HG02571 (cell line): Measurements from ENCODE around the gene GPR6.

Source experiments
- ATAC-seq: cut with Tn5 transposase; IDR thresholded peaks from one replicate; pipeline ENCODE4 v1.9.1; 2021; ENCODE audit warnings: mild to moderate bottlenecking, moderate library complexity; ENCODE audit not compliant: unreplicated experiment

Gene GPR6

GRCh38 chr6:109978174-109979032, at the start of gene GPR6:
Gene GPR6, plus strand, starts transcription at chr6:109978311. Its CDS starts 802 bp downstream, at chr6:109979113.
- no peak for ATAC-seq

- no peak for ATAC-seq
Measured at GRCh38 chr6:109934293-109934692, 43.8 kb upstream of the GPR6 start.

GRCh38 chr6:109939654-109940053, 38.5 kb upstream of the GPR6 start:
- no peak for ATAC-seq

- no peak for ATAC-seq
Measured at GRCh38 chr6:109944448-109944847, 33.7 kb upstream of the GPR6 start.

- ATAC-seq, result no peak
Measured at GRCh38 chr6:109945091-109945490, 33.0 kb upstream of the GPR6 start.

GRCh38 chr6:109946979-109947378, 31.1 kb upstream of the GPR6 start:
- no peak for ATAC-seq

- no peak for ATAC-seq
Measured at GRCh38 chr6:109949281-109950065, 28.6 kb upstream of the GPR6 start.

GRCh38 chr6:109955491-109955890, 22.6 kb upstream of the GPR6 start:
- ATAC-seq, result no peak

- ATAC-seq, result no peak
Measured at GRCh38 chr6:109958626-109959025, 19.5 kb upstream of the GPR6 start.

- no peak for ATAC-seq
Measured at GRCh38 chr6:109961611-109962041, 16.5 kb upstream of the GPR6 start.

GRCh38 chr6:109962271-109962670, 15.8 kb upstream of the GPR6 start:
- ATAC-seq, result no peak

- ATAC-seq, result no peak
Measured at GRCh38 chr6:109963598-109964170, 14.4 kb upstream of the GPR6 start.

GRCh38 chr6:109964949-109965348, 13.2 kb upstream of the GPR6 start:
- no peak for ATAC-seq

GRCh38 chr6:109966299-109966698, 11.8 kb upstream of the GPR6 start:
- ATAC-seq, result no peak

GRCh38 chr6:109977791-109978173, 329 bp upstream of the GPR6 start:
- ATAC-seq, result no peak

GRCh38 chr6:109979033-109979921, 1.2 kb downstream of the GPR6 start:
- ATAC-seq, result no peak

- ATAC-seq, result no peak
Measured at GRCh38 chr6:109984410-109984809, 6.3 kb downstream of the GPR6 start.

- ATAC-seq, result no peak
Measured at GRCh38 chr6:109987196-109987595, 9.1 kb downstream of the GPR6 start.

GRCh38 chr6:109991201-109992101, 13.3 kb downstream of the GPR6 start:
- ATAC-seq, result no peak
